Measurements from ENCODE around the gene MACROH2A1. TPM values are rescaled to one million over a fixed set of nuclear protein-coding genes. Genes with fewer than 3 reads are reported as not detected.
"Not testable (repeated sequence)": the region's sequence is repeated elsewhere in the genome, so short reads cannot be mapped to it uniquely, and the experiment has no call there.

The MACROH2A1 gene
- total RNA-seq, 4 donors from 2014 or later: 104 to 167 (median 136) TPM

GRCh38 chr5:135364421-135365262 is 34.4 kb downstream of the MACROH2A1 start:
- intact Hi-C loops (cut with DNase I; ENCODE audit: low total_unique reads) (no loop called here), in situ Hi-C loops (cut with MboI; ENCODE audit: low sequenced_read_pairs in 4 of 4) (no loop called here)
- Histone ChIP-seq H3K27me3 (no peaks in the 10 kb centered on the region), H3K4me3 (no peak overlapping the region), H3K36me3 (peaks cover 0 to 24% of the 10 kb centered on the region in 2 donors), H3K4me1 (peaks cover 40 to 44% of the 10 kb centered on the region in 2 donors), H3K9me3 (no peaks in the 10 kb centered on the region), H3K27ac (peak overlapping the region; percentile 55 to 80 (median 74))
- no peak for DNase-seq
- TF ChIP-seq CTCF (IDR thresholded peaks at IDR 0.05 in 4 of 5, conservative IDR thresholded peaks at IDR 0.05 in 1 of 5) (no peak), POLR2A (IDR thresholded peaks at IDR 0.05) (no peak)
- ATAC-seq: no peak

GRCh38 chr5:135363342-135363741 is 35.7 kb downstream of the MACROH2A1 start:
- not testable (repeated sequence) for ATAC-seq, DNase-seq
- H3K4me1 ChIP-seq: peaks cover 37 to 41% of the 10 kb centered on the region in 2 donors

GRCh38 chr5:135362102-135362501 is 36.9 kb downstream of the MACROH2A1 start:
- Histone ChIP-seq H3K4me1 (peaks cover 37 to 38% of the 10 kb centered on the region in 2 donors), H3K27me3 (no peaks in the 10 kb centered on the region), H3K27ac (no peak overlapping the region), H3K36me3 (peaks cover 0 to 17% of the 10 kb centered on the region in 2 donors), H3K4me3 (no peak overlapping the region), H3K9me3 (no peaks in the 10 kb centered on the region)
- ATAC-seq (no peak), DNase-seq (no peak)
- no peak for TF ChIP-seq CTCF (IDR thresholded peaks at IDR 0.05 in 4 of 5, conservative IDR thresholded peaks at IDR 0.05 in 1 of 5)
- TF ChIP-seq POLR2A (IDR thresholded peaks at IDR 0.05): no peak
- intact Hi-C loops (cut with DNase I; ENCODE audit: low total_unique reads) (no loop called here), in situ Hi-C loops (cut with MboI; ENCODE audit: low sequenced_read_pairs in 4 of 4) (no loop called here)

More at GRCh38 chr5:135363342-135363741, 35.7 kb downstream of the MACROH2A1 start:
- H3K9me3 ChIP-seq; H3K4me3 ChIP-seq; H3K27ac ChIP-seq; H3K27me3 ChIP-seq; in situ Hi-C loops (cut with MboI; ENCODE audit: low sequenced_read_pairs in 4 of 4); intact Hi-C loops (cut with DNase I; ENCODE audit: low total_unique reads): not testable (repeated sequence)
- peaks cover 0 to 17% of the 10 kb centered on the region in 2 donors for H3K36me3 ChIP-seq

- Histone ChIP-seq H3K4me3 (no peak overlapping the region), H3K9me3 (no peaks in the 10 kb centered on the region), H3K27me3 (no peaks in the 10 kb centered on the region), H3K4me1 (peaks cover 36 to 38% of the 10 kb centered on the region in 2 donors), H3K27ac (no peak overlapping the region), H3K36me3 (peaks cover 0 to 17% of the 10 kb centered on the region in 2 donors)
- DNase-seq (no peak), ATAC-seq (no peak)
- TF ChIP-seq CTCF (IDR thresholded peaks at IDR 0.05 in 4 of 5, conservative IDR thresholded peaks at IDR 0.05 in 1 of 5): no peak
- no peak for TF ChIP-seq POLR2A (IDR thresholded peaks at IDR 0.05)
- intact Hi-C loops (cut with DNase I; ENCODE audit: low total_unique reads): no loop called here
- in situ Hi-C loops (cut with MboI; ENCODE audit: low sequenced_read_pairs in 4 of 4): no loop called here
Observed at GRCh38 chr5:135360278-135361274, 38.5 kb downstream of the MACROH2A1 start.
